NCI-H510A treated with DMSO at 0.1 percent for 48 hours (cell line): ENCODE results near the gene KCND2.
A peak's percentile ranks its signal among the peaks of the same experiment; 100 is the strongest.

Experiments used
- DNase-seq: peaks from one replicate; lab custom pipeline; 2025; lab: John Stamatoyannopoulos, UW

KCND2 gene

GRCh38 chr7:120703585-120704240, 430.7 kb downstream of the KCND2 start:
- no peak for DNase-seq

DNA sequence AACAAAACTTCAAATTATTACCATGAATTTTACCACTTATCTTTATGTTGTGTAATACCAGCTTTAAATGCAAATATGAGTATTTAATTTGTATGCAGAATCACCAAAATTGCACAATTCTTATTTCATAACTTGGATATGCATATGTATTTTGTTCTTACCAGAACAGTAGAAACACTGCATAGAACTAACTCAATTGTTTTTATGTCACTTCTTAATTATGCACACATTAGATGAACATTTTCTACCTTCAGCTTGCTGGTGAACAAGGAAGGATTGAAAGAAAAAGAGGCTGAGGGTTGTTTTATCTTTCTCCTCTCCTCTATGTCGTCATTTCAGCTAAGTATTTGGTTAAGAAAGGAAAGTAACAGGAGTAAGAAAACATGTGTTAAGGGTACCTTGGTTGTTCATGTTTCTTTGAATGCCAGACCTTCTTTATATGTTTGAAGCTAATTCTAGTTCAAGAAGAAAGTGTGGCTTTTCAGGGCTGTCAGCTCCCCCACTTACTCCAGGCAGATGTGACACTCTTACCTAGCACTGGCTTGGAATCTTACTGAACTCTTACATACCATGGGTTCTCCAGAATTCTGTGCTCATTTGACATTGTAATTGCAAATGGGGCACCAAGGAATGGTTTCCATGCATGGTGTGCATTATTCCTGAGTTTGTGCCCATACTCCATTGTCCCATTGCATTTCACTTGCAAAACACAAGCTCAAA, 436.4 kb downstream of the KCND2 start:
- no peak for DNase-seq

DNA sequence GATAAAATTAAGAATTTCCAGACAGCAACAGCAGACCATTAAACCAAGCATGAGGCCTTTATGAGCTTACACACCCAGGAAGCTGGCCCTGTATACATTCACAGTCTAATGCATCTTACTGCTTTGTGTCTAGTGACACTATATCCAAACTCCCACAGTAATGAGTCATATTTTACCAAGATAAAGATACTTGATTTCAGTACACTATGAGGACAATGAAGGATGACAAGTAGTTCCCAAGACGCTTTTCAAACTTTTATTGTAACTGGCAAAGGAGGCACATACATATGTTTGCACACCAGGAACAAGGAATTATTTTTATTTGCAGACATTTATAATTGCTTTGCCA, 437.0 kb downstream of the KCND2 start:
- DNase-seq = no peak

GRCh38 chr7:120714945-120715344, 442.0 kb downstream of the KCND2 start:
- no peak for DNase-seq

GRCh38 chr7:120716307-120716706, 443.3 kb downstream of the KCND2 start:
- DNase-seq = no peak

GRCh38 chr7:120717166-120717565, 444.2 kb downstream of the KCND2 start:
- DNase-seq = no peak

- DNase-seq = no peak
Measured at GRCh38 chr7:120718361-120718760, 445.4 kb downstream of the KCND2 start.

GRCh38 chr7:120720317-120720716, 447.3 kb downstream of the KCND2 start:
- DNase-seq = no peak

- DNase-seq = no peak
Measured at GRCh38 chr7:120723465-120724385, 450.8 kb downstream of the KCND2 start.

GRCh38 chr7:120724448-120724847, 451.5 kb downstream of the KCND2 start:
- DNase-seq = no peak

GRCh38 chr7:120724955-120725354, 452.0 kb downstream of the KCND2 start:
- no peak for DNase-seq

- peak; percentile 10 for DNase-seq
Measured at GRCh38 chr7:120725376-120726039, 452.5 kb downstream of the KCND2 start.

- no peak for DNase-seq
Measured at GRCh38 chr7:120729245-120729644, 456.3 kb downstream of the KCND2 start.

DNA sequence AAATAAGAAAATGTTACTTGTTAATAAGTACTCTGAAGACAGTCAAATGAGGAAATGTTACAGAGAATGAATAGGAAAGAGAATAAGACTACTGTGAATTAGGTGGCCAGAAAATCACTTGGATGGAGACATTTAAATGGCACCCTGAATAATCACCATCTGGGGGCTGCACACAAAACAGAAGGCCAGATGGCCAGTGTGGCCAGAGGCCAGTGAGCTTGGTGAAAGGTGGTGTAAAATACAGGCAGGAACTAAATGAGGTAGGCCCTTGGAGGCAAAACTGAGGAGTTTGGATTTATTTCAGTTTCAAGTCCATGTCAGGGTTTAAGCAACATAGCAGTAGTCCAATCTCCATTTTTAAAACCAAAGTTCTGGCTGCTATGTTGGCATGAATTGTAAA, 458.3 kb downstream of the KCND2 start:
- DNase-seq = no peak

DNA sequence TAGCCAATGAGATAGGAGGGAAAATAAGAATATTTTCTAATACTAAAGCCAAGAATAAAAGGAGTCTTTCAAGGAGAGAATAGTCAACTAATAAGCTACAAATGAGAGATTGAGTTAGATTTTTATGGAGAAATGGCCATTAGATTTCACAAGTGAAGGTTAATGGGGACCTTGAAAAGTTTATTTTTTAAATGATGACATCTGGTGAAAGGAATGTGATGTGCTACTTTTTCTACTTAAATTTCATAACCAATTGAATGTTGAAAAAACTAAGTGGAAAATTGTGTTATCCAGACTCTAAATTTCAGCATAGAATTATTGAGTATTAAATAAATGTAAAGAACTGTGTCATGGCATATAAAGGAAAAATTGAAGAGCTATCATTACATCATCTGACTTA, 459.3 kb downstream of the KCND2 start:
- DNase-seq = no peak

DNA sequence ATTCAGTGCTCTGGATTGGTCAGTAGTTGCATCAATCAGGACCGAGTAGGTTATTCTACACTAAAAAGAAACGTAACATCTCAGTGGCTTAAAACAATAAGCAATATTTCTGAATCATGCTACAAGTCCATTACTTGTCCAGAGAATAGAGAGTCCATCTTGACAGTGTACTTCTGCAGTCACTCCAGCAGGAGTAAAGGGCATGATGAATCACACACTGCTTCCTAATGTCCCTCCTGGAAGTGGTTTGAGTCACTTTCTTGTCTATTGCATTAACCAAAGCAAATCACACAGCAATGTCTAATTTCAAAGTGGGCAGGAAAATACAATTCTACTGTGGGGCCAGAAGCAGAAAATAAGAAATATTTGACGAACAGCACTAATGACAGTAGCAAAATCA, 460.2 kb downstream of the KCND2 start:
- DNase-seq = no peak

DNA sequence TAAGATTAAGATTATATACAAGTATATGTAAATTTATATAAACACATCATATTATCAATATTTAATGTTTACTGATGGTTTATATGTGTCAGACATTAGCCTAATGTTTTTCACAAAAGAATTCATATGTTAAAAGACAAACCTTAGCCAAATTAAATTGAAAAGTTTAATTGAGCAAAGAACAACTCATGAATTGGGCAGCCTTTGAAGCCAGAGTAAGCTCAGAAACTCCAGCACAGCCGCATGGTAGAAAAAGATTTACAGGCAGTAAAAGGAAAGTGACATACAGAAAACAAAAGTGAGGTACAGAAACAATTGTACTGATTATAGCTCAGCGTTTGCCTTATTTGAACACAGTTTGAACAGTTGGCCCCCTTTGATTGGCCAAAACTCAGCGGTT, 460.9 kb downstream of the KCND2 start:
- no peak for DNase-seq

DNA sequence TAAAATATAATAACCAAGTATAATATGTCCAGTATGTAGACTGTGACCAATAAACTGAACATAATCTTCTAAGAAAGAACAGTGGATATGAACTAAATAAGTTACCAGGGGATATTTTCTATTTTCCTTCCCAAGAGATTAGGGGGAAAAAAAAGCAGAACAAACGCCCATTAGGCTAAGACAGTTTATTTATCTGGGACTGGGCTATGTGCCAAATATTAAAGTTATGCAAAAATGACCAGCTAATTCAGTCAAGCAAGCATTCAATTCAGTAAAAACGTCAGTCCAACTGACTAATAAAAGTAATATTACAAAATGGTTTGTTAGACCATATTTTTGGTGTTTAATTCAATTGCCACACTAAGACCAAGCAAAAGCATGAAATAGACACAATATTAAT, 462.8 kb downstream of the KCND2 start:
- no peak for DNase-seq

GRCh38 chr7:120738816-120739215, 465.8 kb downstream of the KCND2 start:
- no peak for DNase-seq

DNA sequence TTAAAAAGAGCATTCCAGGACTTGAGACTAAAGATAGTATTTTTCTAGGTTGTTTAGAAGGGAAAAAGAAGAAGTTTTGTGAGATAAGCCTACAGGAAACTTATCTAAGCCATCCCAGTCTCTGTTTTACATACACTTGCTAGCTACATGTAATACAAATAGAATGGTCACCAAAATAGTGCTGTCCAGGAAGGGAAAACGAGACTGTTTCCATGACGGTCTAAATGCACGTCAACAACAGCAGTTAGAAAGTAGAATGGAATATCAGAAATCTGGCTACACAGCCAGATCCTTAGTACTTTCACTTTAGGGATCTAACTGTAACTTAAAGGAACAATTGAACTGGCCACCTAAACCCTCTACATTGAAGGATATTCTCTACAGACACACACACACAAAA, 467.4 kb downstream of the KCND2 start:
- DNase-seq = peak; percentile 35

GRCh38 chr7:120741371-120742042, 468.5 kb downstream of the KCND2 start:
- DNase-seq = peak; percentile 23

- DNase-seq = peak; percentile 80
Measured at GRCh38 chr7:120742372-120742771, 469.4 kb downstream of the KCND2 start.
